Endothelial cell of umbilical vein (primary cell): ENCODE results near the gene CTTN. TPM values are rescaled to one million over a fixed set of nuclear protein-coding genes. Genes with fewer than 3 reads are reported as not detected.

ENCODE experiments used
- BruUV-seq: library from RNA; stranded (reverse); fragments of 400-500 nt; replicated peaks from 2 replicates; lab custom pipeline; 2021; lab: Mats Ljungman, UMichigan
- CTCF ChIA-PET: fragments of 300-600, 350-600 bp; sonication (Branson Sonifier 250); formaldehyde crosslinking; loops from one replicate; lab custom pipeline; 2021; ENCODE audit warnings: antibody characterized with exemption, inconsistent platforms; lab: Charles Lee
- POLR2A ChIA-PET: fragments of 300-600, 350-600 bp; sonication (Branson Sonifier 250); formaldehyde crosslinking; loops from one replicate; lab custom pipeline; 2021; ENCODE audit warnings: antibody characterized with exemption, inconsistent platforms; lab: Charles Lee
- DNase-seq: peaks from one replicate; pipeline ENCODE4 v3.0.0-alpha.2; 2011; ENCODE audit warnings: low read depth, low spot score
- FAIRE-seq: peaks from 2 replicates; lab custom pipeline; 2011; peaks lifted over from hg19 to GRCh38; lab: Jason Lieb, UNC
- H2AFZ ChIP-seq: 2 replicates; pipeline ENCODE4 v1.6.0; 2012; ENCODE audit warnings: low read depth, low read length, control low read depth, inconsistent platforms
- H3K27ac ChIP-seq: 2 replicates; pipeline ENCODE4 v1.5.1; 2011; ENCODE audit warnings: low read depth, mild to moderate bottlenecking, control low read depth, low read length, moderate library complexity; ENCODE audit not compliant: insufficient read depth
- H3K27me3 ChIP-seq, 2 experiments: 2 replicates each; pipeline versions ENCODE4 v1.6.0 to v1.6.1; 2011; ENCODE audit warnings: low read length in 2 of 2, mixed read lengths in 1 of 2; ENCODE audit not compliant: control insufficient read depth in 2 of 2, insufficient read depth in 2 of 2
- H3K36me3 ChIP-seq, 2 experiments: 2 replicates in 1 of 2; 3 replicates in 1 of 2; pipeline ENCODE4 v1.5.1; 2011; ENCODE audit warnings: low read length in 2 of 2, mild to moderate bottlenecking in 1 of 2, moderate library complexity in 1 of 2; ENCODE audit not compliant: control insufficient read depth in 2 of 2, insufficient read depth in 2 of 2; ENCODE audit errors: extremely low read depth in 1 of 2
- H3K4me1 ChIP-seq: 3 replicates; pipeline ENCODE4 v1.5.1; 2011; ENCODE audit warnings: mild to moderate bottlenecking, low read length; ENCODE audit not compliant: control insufficient read depth, insufficient read depth; ENCODE audit errors: extremely low read depth
- H3K4me2 ChIP-seq: 2 replicates; pipeline ENCODE4 v1.6.1; 2011; ENCODE audit warnings: low read length, control low read depth, mixed read lengths; ENCODE audit not compliant: insufficient read depth
- H3K4me3 ChIP-seq, 3 experiments: fragments of 200-600 bp in 1 of 3; sonication (generic), shearing (Covaris generic) in 1 of 3; replicated peaks in 1 of 3; 2 replicates each; pipeline ENCODE4 v1.5.1; 2011 to 2016; ENCODE audit warnings: control low read depth in 3 of 3, low read length in 3 of 3, mild to moderate bottlenecking in 2 of 3, inconsistent platforms in 1 of 3, low read depth in 1 of 3, moderate library complexity in 1 of 3; ENCODE audit not compliant: insufficient read depth in 1 of 3
- H3K79me2 ChIP-seq: 2 replicates; pipeline ENCODE4 v1.6.0; 2012; ENCODE audit warnings: low read length, inconsistent platforms; ENCODE audit not compliant: control insufficient read depth, insufficient read depth
- H3K9ac ChIP-seq: replicated peaks from 2 replicates; pipeline ENCODE3; 2011; ENCODE audit warnings: low read length, control low read depth; ENCODE audit not compliant: insufficient read depth; ENCODE audit errors: extremely low read depth
- H3K9me1 ChIP-seq: replicated peaks from 3 replicates; pipeline ENCODE4 v1.6.0; 2011; ENCODE audit warnings: mild to moderate bottlenecking, low read length; ENCODE audit not compliant: control insufficient read depth, insufficient read depth; ENCODE audit errors: extremely low read depth
- H3K9me3 ChIP-seq: replicated peaks from 2 replicates; pipeline ENCODE4 v1.5.1; 2012; ENCODE audit warnings: low read length, inconsistent platforms; ENCODE audit not compliant: control insufficient read depth, insufficient read depth
- H4K20me1 ChIP-seq: replicated peaks from 2 replicates; pipeline ENCODE3; 2011; ENCODE audit warnings: mild to moderate bottlenecking, low read length; ENCODE audit not compliant: control insufficient read depth, insufficient read depth; ENCODE audit errors: extremely low read depth
- EZH2 ChIP-seq: IDR thresholded peaks from 2 replicates; pipeline ENCODE4 v1.6.1; 2012; ENCODE audit warnings: borderline replicate concordance, low read depth, mild to moderate bottlenecking, moderate library complexity, low read length, inconsistent platforms; ENCODE audit not compliant: severe bottlenecking
- FOS ChIP-seq: IDR thresholded peaks from 2 replicates; pipeline ENCODE4 v1.6.1; 2011; ENCODE audit warnings: mild to moderate bottlenecking, low read length, moderate library complexity, borderline replicate concordance; ENCODE audit not compliant: insufficient read depth
- GATA2 ChIP-seq: IDR thresholded peaks from 2 replicates; pipeline ENCODE4 v1.7.0; 2011; ENCODE audit warnings: low read depth, mild to moderate bottlenecking, moderate library complexity, mixed read lengths, low read length; ENCODE audit not compliant: insufficient read length, insufficient read depth
- JUN ChIP-seq: IDR thresholded peaks from 2 replicates; pipeline ENCODE4 v1.6.1; 2011; ENCODE audit warnings: borderline replicate concordance, low read depth; ENCODE audit not compliant: insufficient read length, insufficient read depth
- MYC ChIP-seq: IDR thresholded peaks from one replicate; pipeline ENCODE4 v1.6.1; 2011; ENCODE audit warnings: mild to moderate bottlenecking, low read depth, low read length
- POLR2A ChIP-seq: IDR thresholded peaks from 2 replicates; pipeline ENCODE4 v1.6.1; 2012; ENCODE audit warnings: low read depth, mild to moderate bottlenecking, control low read depth, low read length
- POLR2AphosphoS5 ChIP-seq: IDR thresholded peaks from 2 replicates; pipeline ENCODE4 v1.6.1; 2012; ENCODE audit warnings: low read depth, mild to moderate bottlenecking, control low read depth, low read length, moderate library complexity; ENCODE audit not compliant: insufficient read depth
- dilution Hi-C: fragments of 300-500 bp; cut with MboI; formaldehyde crosslinking; loops from one replicate; pipeline ENCODE4 v1.15.0; 2019; ENCODE audit warnings: low sequenced_read_pairs; ENCODE audit not compliant: extremely low pct_ligation_motif_present
- intact Hi-C: fragments of 100-400 bp; cut with micrococcal nuclease; formaldehyde crosslinking; loops from one replicate; pipeline ENCODE4 v1.10.0; 2022
- polyA plus RNA-seq, 4 experiments: library from polyadenylated mRNA; depleted of rRNA in 3 of 4; stranded (reverse) in 3 of 4; unstranded in 1 of 4; fragments of >200 nt; gene quantifications; 2 replicates each; pipeline versions ENCODE4 v1.2.1 to v1.2.3, GENCODE V29; 2011 to 2012; ENCODE audit warnings: missing spikeins in 1 of 4
- total RNA-seq: library from RNA; stranded (reverse); gene quantifications from 2 replicates; pipeline ENCODE4 v1.2.3, GENCODE V29; 2021
- TF ChIP-seq, protein P1 (sequence below): IDR thresholded peaks from 2 replicates; pipeline ENCODE4 v1.6.1; 2011; ENCODE audit not compliant: insufficient read depth, insufficient read length
- TF ChIP-seq, protein P2 (sequence below), 2 donors: IDR thresholded peaks; 1 replicate in 1 of 2; 2 replicates in 1 of 2; pipeline ENCODE4 v1.5.1; 2011; ENCODE audit warnings: low read length in 2 of 2, mild to moderate bottlenecking in 2 of 2, moderate library complexity in 2 of 2, control low read depth in 1 of 2, inconsistent platforms in 1 of 2, low read depth in 1 of 2; ENCODE audit not compliant: insufficient read depth in 1 of 2; ENCODE audit errors: extremely low read depth in 1 of 2

CTTN gene
- total and polyA plus RNA-seq, 2 donors (not counting 3 experiments of a cell fraction or from before 2014, with no cell fraction given), result 161 to 330 TPM

DNA sequence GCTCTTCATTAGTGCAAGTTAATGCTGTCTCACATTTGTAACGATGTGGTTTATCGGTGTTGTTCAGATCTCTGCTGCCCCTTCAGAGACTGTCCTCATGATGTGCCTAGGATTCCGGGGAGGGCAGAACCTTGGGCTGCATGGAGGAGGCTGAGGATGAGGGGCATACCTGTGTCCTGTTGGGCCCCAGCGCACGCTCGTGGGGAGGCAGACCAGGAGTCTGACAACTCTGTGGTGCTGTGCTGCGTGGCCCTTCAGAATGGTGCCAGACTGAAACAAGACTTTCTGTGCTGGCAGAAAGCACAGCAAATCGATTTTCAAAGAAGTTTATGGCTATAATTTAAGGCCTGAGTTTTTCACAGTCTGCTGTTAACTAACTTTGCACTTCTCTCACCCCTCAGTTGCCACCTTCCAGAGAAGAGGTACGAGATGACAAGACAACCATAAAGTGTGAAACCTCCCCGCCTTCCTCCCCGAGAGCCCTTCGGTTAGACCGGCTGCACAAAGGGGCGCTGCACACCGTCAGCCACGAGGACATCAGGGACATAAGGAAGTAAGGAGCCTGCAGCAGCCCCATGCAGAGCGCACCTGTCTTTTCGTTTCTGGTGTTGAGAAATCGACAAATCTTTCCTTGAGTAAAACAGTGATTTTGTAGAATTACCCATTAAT is 44.3 kb upstream of the CTTN start:
- no peaks in the 10 kb centered on the region for H3K27me3 ChIP-seq
- H3K27ac ChIP-seq, result no peak overlapping the region
- POLR2A ChIA-PET, result no interaction called here
- H3K9me3 ChIP-seq, result no peaks in the 10 kb centered on the region
- CTCF ChIA-PET, result no interaction called here
- no peaks in the 10 kb centered on the region for H4K20me1 ChIP-seq
- no peak overlapping the region for H3K4me3 ChIP-seq
- FAIRE-seq (no peak), DNase-seq (no peak)
- dilution Hi-C loops, result no loop called here
- intact Hi-C loops, result no loop called here
- H3K9me1 ChIP-seq, result no peaks in the 10 kb centered on the region
- H3K4me1 ChIP-seq, result no peaks in the 10 kb centered on the region
- no peak overlapping the region for H2AFZ ChIP-seq
- TF ChIP-seq, protein P1, sequence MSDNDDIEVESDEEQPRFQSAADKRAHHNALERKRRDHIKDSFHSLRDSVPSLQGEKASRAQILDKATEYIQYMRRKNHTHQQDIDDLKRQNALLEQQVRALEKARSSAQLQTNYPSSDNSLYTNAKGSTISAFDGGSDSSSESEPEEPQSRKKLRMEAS, result no peak
- TF ChIP-seq MYC (no peak), POLR2AphosphoS5 (no peak), GATA2 (no peak), JUN (no peak), EZH2 (no peak), POLR2A (no peak)
- H3K9ac ChIP-seq, result no peak overlapping the region
- H3K79me2 ChIP-seq, result no peaks in the 10 kb centered on the region
- BruUV-seq, result no TSS peak
- no peak overlapping the region for H3K4me2 ChIP-seq
- peaks cover 11 to 27% of the 10 kb centered on the region in 2 experiments for H3K36me3 ChIP-seq

DNA sequence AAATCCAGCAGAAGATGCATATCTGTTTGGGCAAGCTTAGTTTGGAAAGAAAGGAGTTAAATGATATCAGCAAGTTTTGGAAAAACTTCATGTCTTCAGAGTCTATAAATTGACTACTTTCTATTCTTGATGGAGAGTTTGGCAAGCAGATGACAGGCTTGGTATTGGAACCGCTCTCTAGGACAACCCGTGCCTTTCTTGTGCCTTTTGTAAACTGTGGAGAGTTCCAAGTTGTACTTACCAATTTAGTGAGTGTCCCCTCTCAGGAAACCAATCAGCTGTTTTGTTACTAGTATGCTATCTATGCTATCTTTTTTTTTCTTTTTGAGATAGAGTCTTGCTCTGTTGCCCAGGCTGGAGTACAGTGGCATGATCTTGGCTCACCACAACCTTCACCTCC is 43.7 kb upstream of the CTTN start:
- CTCF ChIA-PET, result no interaction called here
- DNase-seq (no peak), FAIRE-seq (no peak)
- TF ChIP-seq, protein P1, result no peak
- TF ChIP-seq, protein P2, sequence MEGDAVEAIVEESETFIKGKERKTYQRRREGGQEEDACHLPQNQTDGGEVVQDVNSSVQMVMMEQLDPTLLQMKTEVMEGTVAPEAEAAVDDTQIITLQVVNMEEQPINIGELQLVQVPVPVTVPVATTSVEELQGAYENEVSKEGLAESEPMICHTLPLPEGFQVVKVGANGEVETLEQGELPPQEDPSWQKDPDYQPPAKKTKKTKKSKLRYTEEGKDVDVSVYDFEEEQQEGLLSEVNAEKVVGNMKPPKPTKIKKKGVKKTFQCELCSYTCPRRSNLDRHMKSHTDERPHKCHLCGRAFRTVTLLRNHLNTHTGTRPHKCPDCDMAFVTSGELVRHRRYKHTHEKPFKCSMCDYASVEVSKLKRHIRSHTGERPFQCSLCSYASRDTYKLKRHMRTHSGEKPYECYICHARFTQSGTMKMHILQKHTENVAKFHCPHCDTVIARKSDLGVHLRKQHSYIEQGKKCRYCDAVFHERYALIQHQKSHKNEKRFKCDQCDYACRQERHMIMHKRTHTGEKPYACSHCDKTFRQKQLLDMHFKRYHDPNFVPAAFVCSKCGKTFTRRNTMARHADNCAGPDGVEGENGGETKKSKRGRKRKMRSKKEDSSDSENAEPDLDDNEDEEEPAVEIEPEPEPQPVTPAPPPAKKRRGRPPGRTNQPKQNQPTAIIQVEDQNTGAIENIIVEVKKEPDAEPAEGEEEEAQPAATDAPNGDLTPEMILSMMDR (IDR thresholded peaks at IDR 0.05; ENCODE audit: extremely low read depth in 1 of 2, insufficient read depth in 1 of 2, low read depth in 1 of 2, low read length in 2 of 2), result no peak
- TF ChIP-seq FOS, result no peak
- TF ChIP-seq GATA2, result no peak
- no peak for TF ChIP-seq JUN
- no peak for TF ChIP-seq MYC
- TF ChIP-seq POLR2AphosphoS5, result no peak
- no peak for TF ChIP-seq POLR2A
- no peak for TF ChIP-seq EZH2
- Histone ChIP-seq H3K27me3 (no peaks in the 10 kb centered on the region), H3K9me3 (no peaks in the 10 kb centered on the region), H4K20me1 (no peaks in the 10 kb centered on the region), H3K36me3 (peaks cover 12 to 26% of the 10 kb centered on the region in 2 experiments), H3K79me2 (no peaks in the 10 kb centered on the region), H3K4me3 (no peak overlapping the region), H3K9ac (no peak overlapping the region), H3K9me1 (no peaks in the 10 kb centered on the region), H3K4me2 (no peak overlapping the region), H3K27ac (no peak overlapping the region), H2AFZ (no peak overlapping the region), H3K4me1 (no peaks in the 10 kb centered on the region)
- no TSS peak for BruUV-seq
- POLR2A ChIA-PET, result no interaction called here
- dilution Hi-C loops (no loop called here), intact Hi-C loops (no loop called here)
